GM23248 (cell line): Measurements from ENCODE around the gene SLC46A1.

Experiments
- EZH2 ChIP-seq: fragments of 200-600 bp; sonication (generic); IDR thresholded peaks from 2 replicates; pipeline ENCODE4 v1.6.1; 2018; ENCODE audit warnings: antibody characterized with exemption, mild to moderate bottlenecking; ENCODE audit not compliant: insufficient read depth, poor library complexity, severe bottlenecking
- EZH2phosphoT487 ChIP-seq: fragments of 200-600 bp; sonication (generic); IDR thresholded peaks from 2 replicates; pipeline ENCODE4 v1.6.1; 2018; ENCODE audit warnings: antibody characterized with exemption, moderate library complexity, mild to moderate bottlenecking, low read depth; ENCODE audit not compliant: insufficient read depth

GRCh38 chr17:28397687-28398279 is 8.2 kb downstream of the SLC46A1 start:
- TF ChIP-seq EZH2phosphoT487 (no peak), EZH2 (no peak)
